GM12892 (cell line): ENCODE measurements around the gene CORO2B.

ENCODE experiments used
- DNase-seq: peaks from one replicate; pipeline ENCODE4 v3.0.0; 2011; ENCODE audit not compliant: insufficient read length
- FAIRE-seq: peaks from 2 replicates; lab custom pipeline; 2011; peaks lifted over from hg19 to GRCh38; lab: Jason Lieb, UNC
- POLR2A ChIP-seq: IDR thresholded peaks from 2 replicates; pipeline ENCODE4 v1.6.1; 2011; ENCODE audit warnings: low read depth, low read length, control low read depth
- POLR2AphosphoS5 ChIP-seq: IDR thresholded peaks from 2 replicates; pipeline ENCODE4 v1.6.1; 2011; ENCODE audit warnings: low read depth, low read length, control low read depth
- TAF1 ChIP-seq: IDR thresholded peaks from 2 replicates; pipeline ENCODE4 v1.6.1; 2011; ENCODE audit warnings: low read depth, mild to moderate bottlenecking, control low read depth, low read length, borderline replicate concordance

Gene CORO2B

GRCh38 chr15:68594533-68595259 is 15.9 kb downstream of the CORO2B start:
- FAIRE-seq (no peak), DNase-seq (no peak)

GRCh38 chr15:68595260-68595564 is 16.4 kb downstream of the CORO2B start:
- TF ChIP-seq TAF1 (no peak), POLR2AphosphoS5 (no peak), POLR2A (no peak)
- DNase-seq (no peak), FAIRE-seq (no peak)

More at GRCh38 chr15:68594533-68595259, 15.9 kb downstream of the CORO2B start:
- TF ChIP-seq TAF1 (no peak), POLR2AphosphoS5 (no peak)

- TF ChIP-seq POLR2A (no peak), TAF1 (no peak), POLR2AphosphoS5 (no peak)
- no peak for FAIRE-seq
Measured at GRCh38 chr15:68595761-68596160, 17.0 kb downstream of the CORO2B start.

GRCh38 chr15:68596691-68597090 is 17.9 kb downstream of the CORO2B start:
- FAIRE-seq (no peak), DNase-seq (no peak)
- TF ChIP-seq TAF1, result no peak
- no peak for TF ChIP-seq POLR2A
- TF ChIP-seq POLR2AphosphoS5, result no peak

More at GRCh38 chr15:68595761-68596160, 17.0 kb downstream of the CORO2B start:
- DNase-seq, result no peak

GRCh38 chr15:68597581-68597980 is 18.8 kb downstream of the CORO2B start:
- TF ChIP-seq POLR2AphosphoS5 (no peak), POLR2A (no peak), TAF1 (no peak)
- DNase-seq, result no peak
- FAIRE-seq, result no peak

DNA sequence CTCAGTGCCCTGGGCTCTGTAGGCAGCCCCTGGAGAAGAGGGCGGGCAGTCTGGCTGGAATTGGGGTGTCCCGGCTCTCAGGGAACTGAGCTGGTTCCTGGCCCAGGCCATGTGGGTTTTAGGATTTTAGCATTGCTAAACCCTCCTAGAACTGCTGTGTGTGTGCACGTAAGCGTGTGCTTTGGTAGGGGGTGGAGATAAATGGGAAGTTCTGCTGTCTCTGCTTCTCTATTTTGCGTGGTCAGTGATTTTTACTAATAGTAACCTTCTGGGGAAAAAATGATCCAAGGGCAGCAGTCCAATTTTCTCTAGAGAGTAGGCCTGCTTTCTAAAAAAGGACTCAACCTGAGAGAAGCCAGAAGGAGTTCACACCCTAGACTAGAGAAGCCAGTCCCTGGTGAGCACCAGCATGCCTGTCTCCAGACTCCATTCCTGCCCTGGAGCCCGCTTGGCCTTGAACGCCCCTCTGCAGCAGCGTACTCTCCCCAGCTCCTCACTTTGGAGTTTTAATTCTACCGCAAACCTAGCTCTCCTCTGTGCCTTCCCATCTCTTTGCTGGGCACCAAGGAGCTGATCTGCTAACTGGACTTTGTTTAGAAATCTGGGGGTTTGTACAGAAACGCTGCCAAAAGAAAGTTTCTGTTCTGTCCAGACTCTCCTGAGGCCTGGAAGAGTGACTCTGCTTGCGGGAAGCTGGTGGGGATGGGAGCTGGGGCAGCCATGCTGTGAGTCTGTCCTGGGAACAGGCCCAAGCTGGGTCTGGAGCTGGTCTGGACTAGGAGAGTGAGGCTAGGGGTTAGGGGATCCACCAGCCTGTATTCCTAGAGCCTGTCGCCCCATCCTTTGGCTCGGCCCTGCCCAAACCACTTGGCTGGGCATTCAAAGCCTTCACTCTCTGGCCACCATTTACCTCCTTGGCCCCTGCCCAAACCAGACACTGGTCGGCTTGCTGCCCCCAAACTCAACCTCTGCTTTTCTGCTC is 19.7 kb downstream of the CORO2B start:
- no peak for DNase-seq
- TF ChIP-seq TAF1 (no peak), POLR2AphosphoS5 (no peak), POLR2A (no peak)
- FAIRE-seq, result no peak

- TF ChIP-seq TAF1 (no peak), POLR2AphosphoS5 (no peak), POLR2A (no peak)
- FAIRE-seq, result no peak
- DNase-seq, result no peak
Measured at GRCh38 chr15:68599153-68599545, 20.4 kb downstream of the CORO2B start.

DNA sequence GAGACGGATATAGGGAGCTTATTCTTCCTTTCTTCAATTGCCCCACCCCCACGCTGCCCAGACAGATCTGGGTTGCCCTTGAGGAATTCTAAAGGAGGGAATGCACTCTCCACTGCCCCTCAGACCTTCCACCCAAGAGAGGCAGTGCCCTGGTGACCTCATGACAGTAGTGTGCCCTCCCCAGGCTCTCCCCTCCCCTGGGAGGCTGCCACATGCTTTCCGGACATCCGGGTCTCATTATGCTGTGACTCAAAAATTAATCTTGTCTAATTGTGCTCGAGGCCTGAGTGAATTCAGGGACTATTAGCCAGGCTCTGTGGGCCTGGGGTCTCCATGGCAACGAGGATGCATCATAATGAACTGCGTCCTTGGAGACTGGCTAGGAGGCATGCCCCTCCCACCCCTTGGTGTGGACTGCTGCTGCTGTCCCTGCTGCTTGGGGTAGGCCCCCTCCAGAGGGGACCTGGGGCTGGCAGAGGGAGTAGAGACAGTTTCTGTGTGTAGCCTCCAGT is 20.8 kb downstream of the CORO2B start:
- no peak for DNase-seq
- FAIRE-seq, result no peak
- no peak for TF ChIP-seq POLR2AphosphoS5
- no peak for TF ChIP-seq TAF1
- TF ChIP-seq POLR2A, result no peak

DNA sequence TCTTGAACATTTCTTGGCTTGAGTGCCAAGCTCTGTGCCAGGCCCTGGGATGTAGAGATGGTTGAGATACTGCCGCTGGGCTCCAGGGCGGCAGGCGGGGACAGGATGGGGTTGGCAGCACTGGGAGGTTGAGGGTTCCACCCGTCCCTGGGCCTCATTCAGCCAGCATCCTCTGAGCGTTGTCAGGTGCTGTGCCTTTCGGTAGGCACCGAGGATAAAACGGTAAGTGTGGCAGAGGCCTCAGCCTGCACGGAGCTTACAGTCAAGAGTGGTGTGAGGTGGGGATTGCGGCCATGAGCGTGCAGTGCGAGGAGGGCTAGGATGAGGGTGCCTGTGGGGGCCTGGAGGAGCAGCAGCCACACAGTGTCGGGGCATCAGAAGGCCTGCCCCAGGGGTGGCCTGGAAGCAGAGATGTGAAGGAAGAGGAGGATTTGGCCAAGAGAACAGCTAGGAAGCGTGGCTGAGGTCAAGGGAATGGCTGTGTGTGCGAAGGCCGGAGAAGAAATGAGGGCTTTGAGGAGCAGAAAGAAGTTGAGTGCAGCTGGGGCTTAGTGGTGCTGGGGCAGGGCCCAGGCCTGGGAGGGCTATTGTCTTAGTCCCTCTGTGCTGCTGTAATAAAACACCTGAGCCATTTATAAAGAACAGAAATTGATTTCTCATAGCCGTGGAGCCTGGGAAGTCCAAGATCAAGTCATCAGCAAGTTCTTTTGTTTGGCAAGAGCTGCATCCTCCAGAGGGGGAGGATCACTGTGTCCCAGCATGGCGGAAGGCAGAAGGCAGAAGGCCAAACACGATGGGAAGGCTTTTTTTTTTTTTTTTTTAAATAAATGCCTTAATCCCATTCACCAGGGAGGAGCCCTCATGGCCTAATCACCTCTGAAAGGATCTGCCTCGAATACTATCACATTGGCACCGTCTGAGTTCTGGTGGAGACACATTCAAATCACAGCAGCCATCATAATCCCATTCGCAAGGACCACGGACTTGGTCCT is 22.7 kb downstream of the CORO2B start:
- no peak for FAIRE-seq
- TF ChIP-seq POLR2AphosphoS5, result no peak
- TF ChIP-seq TAF1, result no peak
- no peak for TF ChIP-seq POLR2A

DNA sequence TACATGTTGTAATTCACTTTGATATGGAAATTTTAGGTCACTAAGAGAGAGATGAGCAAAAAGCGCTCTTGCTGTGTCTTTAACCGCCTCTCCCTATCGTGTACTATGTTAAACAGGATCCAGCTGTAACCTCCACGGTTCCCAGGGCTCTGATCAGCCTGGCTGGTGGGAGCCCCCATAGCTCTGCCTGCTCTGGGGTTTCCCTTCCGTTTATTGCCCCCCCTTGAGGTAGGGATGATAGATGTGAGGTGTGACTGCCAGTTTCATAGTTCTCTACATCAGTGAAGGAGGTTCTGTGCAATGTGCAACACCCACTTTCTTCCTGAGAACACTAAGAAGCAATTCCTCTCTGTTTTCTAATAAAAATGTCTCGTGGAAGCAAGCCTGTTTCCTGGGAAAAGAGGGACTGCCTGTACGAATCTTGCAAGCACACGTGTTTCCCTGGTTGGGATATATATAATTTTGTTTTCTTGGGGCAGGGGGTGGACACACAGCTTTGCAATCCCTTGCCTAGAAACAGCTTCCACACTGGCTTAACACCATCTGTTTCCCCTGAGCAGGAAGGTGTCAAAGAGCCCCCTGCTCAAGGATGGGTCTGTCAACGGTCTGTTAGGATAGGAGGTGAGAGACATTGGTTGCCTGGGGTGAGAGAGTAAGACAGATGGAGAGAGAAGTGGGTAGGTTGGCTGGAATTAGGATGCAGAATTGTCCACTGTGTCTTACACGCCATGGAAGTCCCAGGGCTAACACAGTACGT is 23.8 kb downstream of the CORO2B start:
- FAIRE-seq, result no peak
- no peak for DNase-seq
- TF ChIP-seq POLR2AphosphoS5 (no peak), POLR2A (no peak), TAF1 (no peak)

More for the DNA sequence above, 22.7 kb downstream of the CORO2B start:
- no peak for DNase-seq
